Measurements from ENCODE around the gene CD48.

The CD48 gene

GRCh38 chr1:160638926-160639325, 72.7 kb downstream of the CD48 start:
- Histone ChIP-seq H3K4me2 (ENCODE audit: insufficient read depth, low read length) (no peak overlapping the region), H3K36me3 (ENCODE audit: insufficient read depth, low read length) (no peaks in the 10 kb centered on the region; the same call in 1 of the 2 replicates), H3K9me3 (ENCODE audit: insufficient read depth, low read length, severe bottlenecking) (no peaks in the 10 kb centered on the region), H3K9ac (ENCODE audit: low read depth, low read length) (no peak overlapping the region), H3K27me3 (ENCODE audit: insufficient read depth, low read length, poor library complexity) (no peaks in the 10 kb centered on the region), H3K79me2 (ENCODE audit: insufficient read depth, low read length) (no peaks in the 10 kb centered on the region), H3K27ac (ENCODE audit: low read length) (peak overlapping the region; percentile 79), H3K4me3 (ENCODE audit: low read depth in 1 of 2, low read length in 2 of 2) (no peak overlapping the region), H4K20me1 (ENCODE audit: insufficient read depth, low read length) (no peaks in the 10 kb centered on the region), H2AFZ (ENCODE audit: low read depth, low read length) (no peak overlapping the region), H3K4me1 (ENCODE audit: insufficient read depth, low read length) (peaks cover 60% of the 10 kb centered on the region)
- TF ChIP-seq EZH2 (IDR thresholded peaks at IDR 0.05; ENCODE audit: borderline replicate concordance, low read depth, low read length, severe bottlenecking) = no peak
- no peak for TF ChIP-seq CTCF (IDR thresholded peaks at IDR 0.05; ENCODE audit: borderline replicate concordance, extremely low read depth, low read length, poor library complexity, severe bottlenecking)
- ATAC-seq (ENCODE audit: insufficient read depth, low read depth) (no peak), DNase-seq (no peak)

GRCh38 chr1:160638540-160638857, 73.1 kb downstream of the CD48 start:
- Histone ChIP-seq H3K4me1 (ENCODE audit: insufficient read depth, low read length) (peaks cover 61% of the 10 kb centered on the region), H3K4me3 (ENCODE audit: low read depth in 1 of 2, low read length in 2 of 2) (no peak overlapping the region), H3K27me3 (ENCODE audit: insufficient read depth, low read length, poor library complexity) (no peaks in the 10 kb centered on the region), H4K20me1 (ENCODE audit: insufficient read depth, low read length) (no peaks in the 10 kb centered on the region), H2AFZ (ENCODE audit: low read depth, low read length) (no peak overlapping the region; the same call in 1 of the 2 replicates), H3K9me3 (ENCODE audit: insufficient read depth, low read length, severe bottlenecking) (no peaks in the 10 kb centered on the region), H3K9ac (ENCODE audit: low read depth, low read length) (peak overlapping the region; percentile 37), H3K79me2 (ENCODE audit: insufficient read depth, low read length) (no peaks in the 10 kb centered on the region), H3K36me3 (ENCODE audit: insufficient read depth, low read length) (no peaks in the 10 kb centered on the region; the same call in 1 of the 2 replicates), H3K27ac (ENCODE audit: low read length) (peak overlapping the region; percentile 79), H3K4me2 (ENCODE audit: insufficient read depth, low read length) (peak overlapping the region; percentile 54)
- DNase-seq (no peak), ATAC-seq (ENCODE audit: insufficient read depth, low read depth) (no peak)
- no peak for TF ChIP-seq EZH2 (IDR thresholded peaks at IDR 0.05; ENCODE audit: borderline replicate concordance, low read depth, low read length, severe bottlenecking)

GRCh38 chr1:160637821-160638539, 73.6 kb downstream of the CD48 start:
- Histone ChIP-seq H4K20me1 (ENCODE audit: insufficient read depth, low read length) (no peaks in the 10 kb centered on the region), H3K27ac (ENCODE audit: low read length) (peak overlapping the region; percentile 79), H3K36me3 (ENCODE audit: insufficient read depth, low read length) (no peaks in the 10 kb centered on the region; the same call in 1 of the 2 replicates), H3K4me2 (ENCODE audit: insufficient read depth, low read length) (peak overlapping the region; percentile 54), H3K27me3 (ENCODE audit: insufficient read depth, low read length, poor library complexity) (no peaks in the 10 kb centered on the region), H3K4me1 (ENCODE audit: insufficient read depth, low read length) (peaks cover 66% of the 10 kb centered on the region), H3K4me3 (ENCODE audit: low read depth in 1 of 2, low read length in 2 of 2) (no peak overlapping the region; a peak in 1 of 4 replicates), H2AFZ (ENCODE audit: low read depth, low read length) (peak overlapping the region; percentile 52), H3K79me2 (ENCODE audit: insufficient read depth, low read length) (no peaks in the 10 kb centered on the region), H3K9me3 (ENCODE audit: insufficient read depth, low read length, severe bottlenecking) (no peaks in the 10 kb centered on the region), H3K9ac (ENCODE audit: low read depth, low read length) (peak overlapping the region; percentile 37)
- peak; percentile 71 for DNase-seq
- peak; percentile 88 for ATAC-seq (ENCODE audit: insufficient read depth, low read depth)
- TF ChIP-seq EZH2 (IDR thresholded peaks at IDR 0.05; ENCODE audit: borderline replicate concordance, low read depth, low read length, severe bottlenecking) (no peak), CTCF (IDR thresholded peaks at IDR 0.05; ENCODE audit: borderline replicate concordance, extremely low read depth, low read length, poor library complexity, severe bottlenecking) (no peak)

GRCh38 chr1:160637065-160637464, 74.6 kb downstream of the CD48 start:
- Histone ChIP-seq H3K9me3 (ENCODE audit: insufficient read depth, low read length, severe bottlenecking) (no peaks in the 10 kb centered on the region), H3K27ac (ENCODE audit: low read length) (peak overlapping the region; percentile 79), H3K79me2 (ENCODE audit: insufficient read depth, low read length) (no peaks in the 10 kb centered on the region), H3K4me2 (ENCODE audit: insufficient read depth, low read length) (peak overlapping the region; percentile 54), H3K36me3 (ENCODE audit: insufficient read depth, low read length) (no peaks in the 10 kb centered on the region; the same call in 1 of the 2 replicates), H3K4me3 (ENCODE audit: low read depth in 1 of 2, low read length in 2 of 2) (no peak overlapping the region), H4K20me1 (ENCODE audit: insufficient read depth, low read length) (no peaks in the 10 kb centered on the region), H3K27me3 (ENCODE audit: insufficient read depth, low read length, poor library complexity) (no peaks in the 10 kb centered on the region), H2AFZ (ENCODE audit: low read depth, low read length) (0 out of 2 replicates have a peak overlapping the region, but pooled peaks have one; percentile 13), H3K9ac (ENCODE audit: low read depth, low read length) (peak overlapping the region; percentile 37; the same call in 1 of the 2 replicates), H3K4me1 (ENCODE audit: insufficient read depth, low read length) (peaks cover 69% of the 10 kb centered on the region)
- ATAC-seq (ENCODE audit: insufficient read depth, low read depth) (no peak), DNase-seq (no peak)
- TF ChIP-seq EZH2 (IDR thresholded peaks at IDR 0.05; ENCODE audit: borderline replicate concordance, low read depth, low read length, severe bottlenecking) = no peak
- TF ChIP-seq CTCF (IDR thresholded peaks at IDR 0.05; ENCODE audit: borderline replicate concordance, extremely low read depth, low read length, poor library complexity, severe bottlenecking) = no peak

Measured in DND-41 (cell line).